HG02943 (cell line): Measurements from ENCODE around the gene YES1.
"Not testable (repeated sequence)": the region's sequence is repeated elsewhere in the genome, so short reads cannot be mapped to it uniquely, and the experiment has no call there.

Source experiments
- ATAC-seq: cut with Tn5 transposase; IDR thresholded peaks from one replicate; pipeline ENCODE4 v1.9.1; 2021; ENCODE audit warnings: mild to moderate bottlenecking, low read depth, moderate library complexity; ENCODE audit not compliant: unreplicated experiment

The YES1 gene

GRCh38 chr18:795383-795782, 16.7 kb downstream of the YES1 start:
- ATAC-seq, result not testable (repeated sequence)

- ATAC-seq, result no peak
Observed at GRCh38 chr18:789397-789796, 22.6 kb downstream of the YES1 start.

DNA sequence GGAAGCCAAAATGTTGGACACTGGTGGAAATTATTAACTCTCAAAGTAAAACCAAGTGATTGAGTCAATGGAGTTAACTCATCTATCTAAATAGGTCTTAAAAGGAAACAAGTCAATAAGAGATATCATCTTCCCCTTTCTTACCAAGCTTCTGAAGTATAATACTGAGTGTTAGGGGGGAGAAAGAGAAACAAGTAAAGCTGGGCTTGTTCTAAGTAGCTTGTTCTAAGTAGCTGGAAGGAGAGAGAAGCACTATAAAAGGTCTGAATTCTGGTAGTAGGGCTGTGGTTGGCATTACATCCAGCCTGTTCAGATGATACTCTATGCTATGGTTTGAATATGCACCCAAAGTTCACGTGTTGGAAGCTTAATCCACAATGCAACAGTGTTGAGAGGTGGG, 26.8 kb downstream of the YES1 start:
- ATAC-seq, result no peak

GRCh38 chr18:784470-785172, 27.4 kb downstream of the YES1 start:
- no peak for ATAC-seq

DNA sequence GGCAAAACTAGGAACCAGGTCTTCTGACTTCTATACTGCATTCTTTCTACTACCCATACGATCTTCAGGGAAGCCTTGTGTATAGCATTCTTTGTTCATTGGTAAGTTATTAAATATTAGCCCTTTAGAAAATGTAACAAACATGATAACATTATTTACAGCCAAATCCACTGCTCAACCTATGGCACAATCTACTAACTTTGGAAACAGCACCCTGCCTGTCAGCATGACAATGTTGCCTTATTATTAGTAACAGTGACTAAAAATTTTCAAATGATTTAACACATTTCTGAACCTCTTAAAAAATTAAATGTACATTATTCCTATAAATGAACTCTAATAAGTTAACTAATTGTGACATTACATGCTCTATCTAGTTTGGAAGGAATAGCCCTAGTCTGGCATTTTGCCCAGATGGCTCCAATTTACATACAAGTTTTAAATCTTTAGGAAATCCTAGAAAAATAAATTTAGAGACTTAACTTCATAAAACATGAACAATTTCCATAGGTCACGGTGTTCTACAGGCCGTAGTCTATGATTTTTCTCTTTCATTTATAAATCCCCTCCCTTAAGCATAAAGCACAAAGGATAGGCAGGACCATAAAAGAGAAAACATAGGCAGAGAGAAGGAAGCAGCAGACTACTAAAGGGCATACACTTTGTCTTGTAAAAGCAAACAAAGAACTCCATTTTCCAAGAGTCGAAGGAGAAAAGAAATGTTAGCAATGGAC, 33.7 kb downstream of the YES1 start:
- ATAC-seq, result no peak

GRCh38 chr18:777021-777420, 35.0 kb downstream of the YES1 start:
- ATAC-seq, result no peak

GRCh38 chr18:776044-776443, 36.0 kb downstream of the YES1 start:
- ATAC-seq, result not testable (repeated sequence)

- no peak for ATAC-seq
Observed at GRCh38 chr18:774811-775210, 37.2 kb downstream of the YES1 start.

GRCh38 chr18:773980-774624, 37.9 kb downstream of the YES1 start:
- ATAC-seq, result no peak

DNA sequence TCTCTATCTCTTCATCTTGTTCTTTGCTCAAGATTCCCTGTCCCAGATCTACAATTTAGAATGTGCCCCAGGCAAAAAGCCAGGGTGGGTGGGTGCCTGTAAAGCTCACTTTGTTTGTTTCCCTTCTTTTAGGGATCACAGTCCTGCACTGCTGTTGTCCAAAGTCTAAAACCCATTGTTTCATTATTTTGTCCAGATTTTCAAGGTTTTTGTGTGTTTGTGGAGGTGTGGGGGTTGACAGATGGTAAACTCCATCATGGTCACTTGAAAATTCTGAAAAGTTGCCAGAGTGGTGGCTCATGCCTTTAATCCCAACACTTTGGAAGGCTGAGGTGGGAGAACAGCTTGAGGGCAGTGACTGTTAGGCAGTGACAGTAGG, 41.5 kb downstream of the YES1 start:
- no peak for ATAC-seq

GRCh38 chr18:767961-768360, 44.1 kb downstream of the YES1 start:
- no peak for ATAC-seq

DNA sequence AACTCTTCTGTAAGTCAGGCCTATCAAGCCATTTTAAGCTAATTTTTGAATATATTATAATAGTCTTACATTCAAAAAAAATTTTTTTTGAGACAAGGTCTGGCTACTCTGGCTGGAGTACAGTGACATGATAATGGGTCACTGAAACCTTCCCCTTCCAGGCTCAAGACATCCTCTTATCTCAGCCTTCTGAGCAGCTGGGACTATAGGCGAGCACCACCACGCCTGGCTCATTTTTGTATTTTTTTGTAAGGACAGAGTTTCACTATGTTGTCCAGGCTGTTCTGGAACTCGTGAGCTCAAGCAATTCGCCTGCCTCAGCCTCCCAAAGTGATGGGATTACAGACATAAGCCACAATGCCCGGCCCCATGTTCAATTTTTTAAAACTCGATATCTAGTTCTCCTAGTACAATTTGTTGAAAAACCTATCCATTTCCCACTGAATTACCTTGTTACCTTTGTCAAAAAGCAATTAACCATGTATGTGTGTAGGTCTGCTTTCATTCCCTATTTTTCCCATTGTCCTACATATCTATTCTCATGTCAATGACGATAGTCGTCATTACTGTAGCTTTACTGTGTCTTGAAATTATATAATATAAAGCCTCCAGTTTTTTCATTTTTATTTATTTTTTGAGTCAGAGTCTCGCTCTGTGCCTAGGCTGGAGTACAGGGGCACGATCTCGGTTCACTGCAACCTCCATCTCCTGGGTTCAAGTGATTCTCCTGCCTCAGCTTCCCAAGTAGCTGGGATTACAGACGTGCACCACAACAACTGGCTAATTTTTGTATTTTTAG, 44.8 kb downstream of the YES1 start:
- ATAC-seq, result no peak

DNA sequence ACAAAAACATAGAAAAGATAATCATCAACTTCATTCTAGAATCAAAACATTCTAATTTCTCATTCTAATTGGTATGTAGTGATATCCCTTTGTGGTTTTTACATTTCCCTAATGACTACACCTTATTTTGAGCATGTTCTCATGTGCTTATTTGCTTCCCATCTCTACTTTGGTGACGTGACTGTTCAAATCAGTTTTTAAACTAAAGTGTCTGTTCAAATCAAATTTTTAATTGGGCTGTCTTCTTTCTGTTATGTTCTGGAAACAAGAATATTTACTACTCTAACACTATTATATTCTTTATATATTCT, 45.5 kb downstream of the YES1 start:
- no peak for ATAC-seq

GRCh38 chr18:765764-766549, 46.1 kb downstream of the YES1 start:
- ATAC-seq, result no peak

DNA sequence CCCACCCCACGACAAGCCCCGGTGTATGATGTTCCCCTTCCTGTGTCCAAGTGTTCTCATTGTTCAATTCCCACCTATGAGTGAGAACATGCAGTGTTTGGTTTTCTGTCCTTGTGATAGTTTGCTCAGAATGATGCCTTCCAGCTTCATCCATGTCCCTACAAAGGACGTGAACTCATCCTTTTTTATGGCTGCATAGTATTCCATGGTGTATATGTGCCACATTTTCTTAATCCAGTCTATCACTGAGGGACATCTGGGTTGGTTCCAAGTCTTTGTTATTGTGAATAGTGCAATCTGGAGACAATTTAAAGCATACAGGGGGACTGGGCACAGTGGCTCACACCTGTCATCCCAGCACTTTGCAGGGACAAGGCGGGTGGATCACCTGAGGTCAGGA, 52.2 kb downstream of the YES1 start:
- not testable (repeated sequence) for ATAC-seq

DNA sequence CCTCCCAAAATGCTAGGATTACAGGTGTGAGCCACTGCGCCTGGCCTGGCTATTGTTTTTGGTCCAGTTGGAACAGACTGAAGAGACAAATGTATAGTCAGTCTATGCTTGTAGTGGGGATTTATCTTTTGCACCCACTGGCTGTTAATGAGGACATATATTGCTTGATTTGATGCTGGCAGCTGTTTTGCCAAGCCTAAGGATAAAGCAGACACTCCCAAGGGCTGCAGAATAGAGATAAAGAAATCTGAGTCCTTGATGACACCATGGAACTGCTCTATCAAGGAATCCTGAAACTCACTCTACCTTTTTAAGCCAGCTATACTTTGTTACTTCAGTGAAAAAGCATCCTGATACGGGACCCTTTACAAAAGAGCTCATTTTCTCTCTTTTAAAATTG, 56.5 kb downstream of the YES1 start:
- ATAC-seq, result no peak

DNA sequence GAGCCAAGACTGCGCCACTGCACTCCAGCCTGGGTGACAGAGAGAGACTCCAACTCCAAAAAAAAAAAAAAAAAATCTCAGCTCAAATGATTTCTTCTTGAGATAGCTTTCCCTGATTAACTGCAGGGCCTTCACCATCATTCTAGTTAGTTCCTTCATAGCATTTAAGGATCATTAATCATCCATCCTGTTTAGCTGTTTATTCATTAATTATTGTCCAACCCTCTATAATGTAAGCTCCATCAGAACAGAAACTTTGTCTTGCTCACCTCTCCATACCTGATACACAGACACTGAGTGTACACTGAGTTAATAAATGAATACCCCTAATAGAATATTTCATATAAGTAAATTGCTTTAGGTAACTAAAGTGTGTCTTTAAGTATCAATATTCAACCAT, 57.4 kb downstream of the YES1 start:
- ATAC-seq, result no peak

- ATAC-seq, result no peak
Observed at GRCh38 chr18:750456-750855, 61.6 kb downstream of the YES1 start.

GRCh38 chr18:744832-745597, 67.0 kb downstream of the YES1 start:
- no peak for ATAC-seq
